ENCODE results near the gene OR4F6.

The OR4F6 gene

DNA sequence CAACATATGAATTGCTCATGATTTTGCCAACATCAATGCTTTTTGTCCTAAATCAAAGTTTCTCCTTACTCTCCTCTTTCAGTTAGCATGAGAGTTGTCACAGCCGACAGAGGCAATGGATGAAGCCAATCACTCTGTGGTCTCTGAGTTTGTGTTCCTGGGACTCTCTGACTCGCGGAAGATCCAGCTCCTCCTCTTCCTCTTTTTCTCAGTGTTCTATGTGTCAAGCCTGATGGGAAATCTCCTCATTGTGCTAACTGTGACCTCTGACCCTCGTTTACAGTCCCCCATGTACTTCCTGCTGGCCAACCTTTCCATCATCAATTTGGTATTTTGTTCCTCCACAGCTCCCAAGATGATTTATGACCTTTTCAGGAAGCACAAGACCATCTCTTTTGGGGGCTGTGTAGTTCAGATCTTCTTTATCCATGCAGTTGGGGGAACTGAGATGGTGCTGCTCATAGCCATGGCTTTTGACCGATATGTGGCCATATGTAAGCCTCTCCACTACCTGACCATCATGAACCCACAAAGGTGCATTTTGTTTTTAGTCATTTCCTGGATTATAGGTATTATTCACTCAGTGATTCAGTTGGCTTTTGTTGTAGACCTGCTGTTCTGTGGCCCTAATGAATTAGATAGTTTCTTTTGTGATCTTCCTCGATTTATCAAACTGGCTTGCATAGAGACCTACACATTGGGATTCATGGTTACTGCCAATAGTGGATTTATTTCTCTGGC lies 2.5 kb downstream of the OR4F6 start:
- DNase-seq, result no peak

DNA sequence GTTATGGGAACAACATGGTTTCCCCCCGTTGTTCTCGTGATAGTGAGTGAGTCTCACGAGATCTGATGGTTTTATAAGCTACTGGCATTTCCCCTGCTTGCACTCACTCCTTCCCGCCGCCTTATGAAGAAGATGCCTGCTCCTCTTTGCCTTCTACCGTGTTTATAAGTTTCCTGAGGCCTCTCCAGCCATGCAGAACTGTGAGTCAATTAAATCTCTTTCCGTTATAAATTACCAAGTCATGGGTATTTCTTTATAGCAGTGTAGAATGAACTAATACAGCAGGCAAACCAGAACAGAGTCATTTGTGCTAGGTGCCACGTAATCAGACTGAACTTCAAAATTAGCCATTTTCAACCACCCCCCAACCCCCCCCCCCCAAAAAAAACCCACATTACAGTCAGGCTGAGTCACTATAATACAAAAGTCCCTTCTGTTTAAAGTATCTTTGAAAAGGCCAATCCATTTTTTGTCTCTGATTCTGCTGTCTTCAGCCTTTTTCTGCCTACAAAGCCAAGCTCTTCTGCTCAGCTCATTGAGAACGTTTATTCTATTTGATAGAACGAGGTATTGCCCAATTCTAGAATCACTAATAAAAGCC lies 4.1 kb downstream of the OR4F6 start:
- no peak for DNase-seq

DNA sequence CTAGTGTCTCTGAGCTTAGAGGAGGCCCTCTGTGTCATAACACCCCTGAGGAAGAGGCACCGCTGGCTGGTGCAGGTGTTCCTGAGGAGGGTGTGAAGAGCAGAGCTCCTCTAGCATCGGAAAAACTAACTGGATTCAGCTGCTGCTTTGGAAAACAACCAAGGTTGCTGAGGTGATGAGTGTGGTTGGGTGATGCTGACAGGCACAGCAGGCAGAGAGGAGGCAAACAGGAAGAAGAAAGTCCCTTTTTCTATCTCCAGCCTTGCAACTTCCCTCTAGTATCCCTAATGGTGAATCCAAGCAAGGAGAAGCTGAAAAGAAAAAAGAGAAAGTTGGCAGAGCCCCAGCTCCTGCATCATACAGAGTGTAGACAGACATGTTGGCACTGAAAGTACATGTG lies 4.9 kb downstream of the OR4F6 start:
- no peak for DNase-seq

DNA sequence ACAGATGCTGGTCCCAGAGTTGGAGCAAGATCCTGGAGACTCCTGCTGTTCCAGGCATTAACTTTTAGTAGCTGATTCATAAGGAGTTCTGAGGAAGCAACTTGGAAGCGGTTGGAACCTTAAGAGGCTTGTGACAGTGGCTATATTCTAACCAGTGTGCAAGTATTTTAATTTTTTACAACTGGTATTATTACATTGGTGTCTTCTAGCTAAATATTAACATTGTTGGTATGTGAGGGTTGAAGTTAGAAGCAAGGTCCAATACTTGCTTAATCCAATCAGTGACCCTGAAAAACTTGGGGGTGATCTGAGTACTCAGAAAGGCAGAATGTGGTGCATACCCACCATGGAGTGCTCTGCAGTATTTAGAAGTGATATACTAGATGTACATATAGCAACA lies 7.1 kb downstream of the OR4F6 start:
- no peak for DNase-seq

DNA sequence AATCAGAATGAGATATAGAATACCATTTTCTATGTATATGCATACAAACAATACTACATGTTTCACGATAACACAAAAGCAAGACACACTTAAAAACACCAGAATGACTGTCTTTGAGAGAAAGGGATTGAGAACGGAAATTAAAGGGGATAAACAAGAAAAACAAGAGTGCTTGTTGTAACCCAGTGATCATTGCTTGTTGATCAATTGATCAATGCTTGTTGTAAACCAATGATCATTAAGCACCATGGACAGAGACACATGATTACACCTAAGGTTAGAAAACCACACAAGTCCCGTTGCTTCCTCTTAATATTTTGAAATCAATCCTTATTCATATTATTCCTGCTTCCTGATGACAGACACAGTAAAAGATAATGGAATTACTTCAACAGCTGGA lies 7.6 kb downstream of the OR4F6 start:
- no peak for DNase-seq

DNA sequence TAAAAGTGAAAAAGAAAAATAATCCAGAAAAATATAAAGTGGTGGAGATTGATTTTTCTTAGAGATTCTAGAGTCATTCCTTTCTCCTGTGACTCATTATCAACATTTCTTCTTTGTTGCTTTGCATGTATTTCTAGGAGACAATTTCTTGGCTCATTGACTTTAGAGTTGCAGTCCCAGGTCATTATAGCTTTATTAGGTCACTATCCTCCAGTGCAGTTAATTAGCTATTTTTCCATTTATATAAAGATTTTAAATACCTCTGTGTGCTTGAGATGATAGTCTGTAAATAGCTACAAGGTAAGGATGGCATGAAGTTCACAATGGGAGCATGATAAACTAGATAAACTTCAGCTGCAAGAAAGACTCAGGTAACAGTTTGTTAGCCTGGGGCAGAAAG lies 8.6 kb downstream of the OR4F6 start, which contains the start of gene OR4F15:
OR4F15 (plus strand) TSS at position 301 of the 400 bp plus-strand sequence. CDS start 5,985 bp downstream, outside the sequence.
- DNase-seq, result no peak

DNA sequence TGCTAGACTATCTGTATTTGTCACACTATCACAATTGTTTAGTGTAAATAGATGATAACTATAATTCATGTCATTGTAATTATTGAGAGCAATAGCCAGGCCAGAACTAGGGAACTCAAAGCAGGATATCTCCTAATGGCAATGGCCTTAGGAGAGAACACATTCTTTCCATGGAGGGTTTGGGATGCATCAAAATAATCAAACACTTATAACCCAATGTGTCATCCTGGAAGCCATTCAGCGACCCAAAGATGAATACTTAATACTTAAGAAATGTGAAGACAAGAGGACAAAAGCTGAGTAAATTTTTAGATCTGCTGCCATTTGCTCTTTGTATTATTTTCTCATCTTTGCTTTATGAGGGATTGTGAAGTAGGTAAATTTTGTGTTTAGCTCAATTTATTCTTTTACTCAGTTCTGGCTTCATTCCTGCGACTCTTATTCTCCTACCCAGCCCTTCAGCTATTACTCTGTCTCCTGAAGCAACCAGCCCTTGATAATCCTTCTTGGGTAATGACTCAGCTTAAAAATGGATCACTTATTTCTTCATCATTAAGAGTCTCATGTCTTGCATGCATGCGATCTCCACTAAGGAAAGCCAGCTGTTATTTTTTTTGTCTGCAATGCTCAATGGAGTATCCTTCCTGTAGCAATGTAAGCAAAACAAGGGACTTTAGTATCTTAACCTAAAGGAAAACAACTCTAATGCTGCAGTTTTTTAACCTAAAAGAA lies 10.7 kb downstream of the OR4F6 start:
- no peak for DNase-seq

DNA sequence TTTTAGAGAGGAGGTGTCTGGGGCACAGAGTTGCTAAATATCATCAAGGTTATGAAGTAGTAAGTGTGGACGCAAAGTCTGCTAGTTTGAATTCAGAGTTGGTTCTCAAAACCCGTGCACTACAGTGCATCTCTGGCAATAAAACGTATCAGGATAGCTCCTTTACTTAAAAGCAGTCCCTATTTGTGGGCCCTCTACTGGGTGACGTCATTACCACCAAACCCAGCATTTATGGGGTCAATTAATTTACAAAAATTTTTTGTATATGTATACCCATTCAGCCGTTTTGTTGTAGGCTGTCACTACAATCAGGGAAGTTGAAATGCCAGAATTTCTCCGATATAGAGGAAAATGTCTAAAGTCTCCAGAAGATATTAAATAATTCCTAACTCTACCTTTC lies 17.5 kb downstream of the OR4F6 start:
- no peak for DNase-seq

DNA sequence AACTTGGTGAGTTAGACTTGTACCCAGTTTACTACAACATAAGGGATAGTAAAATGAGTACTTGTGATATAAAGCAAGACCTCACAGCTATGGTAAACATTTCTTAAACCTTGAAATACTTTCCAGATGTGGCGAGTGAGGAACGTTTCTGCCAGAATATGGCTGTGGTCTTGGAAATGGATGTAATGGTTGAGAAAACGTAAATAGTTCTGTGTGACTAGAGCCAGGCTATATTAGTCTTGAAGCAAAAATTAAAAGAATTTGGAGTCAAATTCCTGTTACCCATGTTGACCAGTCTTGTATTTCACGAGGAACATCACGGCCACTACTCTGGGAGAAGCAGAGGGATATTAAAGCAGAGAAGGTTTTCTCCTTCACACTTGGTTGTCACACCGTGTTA lies 23.9 kb downstream of the OR4F6 start:
- no peak for DNase-seq

DNA sequence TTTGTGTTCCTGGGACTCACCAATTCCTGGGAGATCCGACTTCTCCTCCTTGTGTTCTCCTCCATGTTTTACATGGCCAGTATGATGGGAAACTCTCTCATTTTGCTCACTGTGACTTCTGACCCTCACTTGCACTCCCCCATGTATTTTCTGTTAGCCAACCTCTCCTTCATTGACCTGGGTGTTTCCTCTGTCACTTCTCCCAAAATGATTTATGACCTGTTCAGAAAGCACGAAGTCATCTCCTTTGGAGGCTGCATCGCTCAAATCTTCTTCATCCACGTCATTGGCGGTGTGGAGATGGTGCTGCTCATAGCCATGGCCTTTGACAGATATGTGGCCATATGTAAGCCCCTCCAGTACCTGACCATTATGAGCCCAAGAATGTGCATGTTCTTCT lies 25.5 kb downstream of the OR4F6 start:
- DNase-seq, result no peak

DNA sequence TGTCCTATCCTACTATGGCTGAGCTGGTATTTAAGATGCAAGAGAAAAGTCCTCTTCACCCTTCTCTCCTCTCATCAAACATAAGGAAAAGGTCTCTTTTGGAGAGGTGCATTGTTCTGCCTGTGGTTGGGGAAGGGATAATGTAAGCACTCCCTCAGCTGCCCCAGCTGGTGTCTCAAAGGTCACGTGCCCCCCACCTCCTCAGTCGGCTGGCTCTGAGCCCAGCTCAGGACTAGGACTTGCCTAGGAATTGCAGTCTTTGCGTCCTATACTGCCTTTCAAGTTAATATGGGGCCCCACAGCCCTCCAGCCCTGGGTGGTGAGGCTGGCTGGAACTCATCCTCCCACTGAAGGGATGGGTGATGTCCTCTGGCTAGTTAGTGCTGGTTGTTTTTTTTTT lies 38.3 kb downstream of the OR4F6 start:
- no peak for DNase-seq

DNA sequence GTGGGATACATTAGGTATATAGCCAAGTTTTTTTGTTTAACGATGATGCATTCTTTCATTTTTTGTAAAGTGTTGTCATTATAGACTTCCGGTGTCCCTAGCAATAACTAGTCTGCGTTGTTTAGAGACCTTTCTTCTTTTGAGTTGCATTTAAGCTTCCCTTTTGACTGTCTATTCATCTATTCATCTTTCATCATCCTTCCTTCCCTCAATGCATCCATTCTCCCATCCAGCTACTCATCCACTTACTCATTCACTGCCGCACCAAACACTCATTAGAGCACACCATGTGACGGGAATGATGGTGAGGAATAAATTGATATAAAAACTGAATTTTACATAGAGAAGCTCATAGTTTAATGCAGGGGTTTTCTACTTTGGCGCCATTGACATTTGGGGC lies 41.6 kb downstream of the OR4F6 start:
- DNase-seq, result no peak

DNA sequence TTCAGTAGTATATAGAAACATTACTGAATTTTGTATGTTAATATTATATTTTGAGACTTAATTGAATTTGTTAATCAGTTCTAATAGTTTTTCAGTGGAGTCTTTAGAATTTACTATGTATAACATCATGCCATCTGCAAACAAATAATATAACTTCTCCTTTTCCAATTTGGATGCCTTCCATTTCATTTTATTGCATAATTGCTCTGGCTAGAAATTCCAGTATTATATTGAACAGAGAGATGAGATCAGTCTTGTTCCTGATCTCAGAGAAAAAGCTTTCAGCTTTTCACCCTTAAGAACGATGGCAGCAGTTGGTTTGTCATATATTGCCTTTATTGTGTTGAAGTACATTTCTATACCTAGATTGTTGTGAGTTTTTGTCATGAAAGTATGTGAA lies 49.0 kb downstream of the OR4F6 start:
- DNase-seq, result no peak
